ENCODE data around the gene TTLL5. TPM values are rescaled to one million over a fixed set of nuclear protein-coding genes. Genes with fewer than 3 reads are reported as not detected.

Gene TTLL5
- total and polyA plus RNA-seq, 2 of the 4 experiments (the other 2 are of a cell fraction): 11.9 to 16.7 TPM

- no peaks in the 10 kb centered on the region for H3K9me3 ChIP-seq (ENCODE audit: control insufficient read depth, insufficient read depth, low read length)
- no peak overlapping the region for H2AK5ac ChIP-seq (ENCODE audit: low read depth, low read length)
- no peak overlapping the region for H2AFZ ChIP-seq (replicated peaks; ENCODE audit: low read length, poor library complexity)
- in situ Hi-C loops (cut with MboI; ENCODE audit: low sequenced_read_pairs) (no loop called here), dilution Hi-C loops (cut with HindIII; ENCODE audit: low sequenced_read_pairs, unreplicated experiment) (no loop called here), intact Hi-C loops (cut with micrococcal nuclease) (loop anchor here (10.0 kb wide), 1 partner anchor 477 kb away; no protein-coding TSS in a partner anchor)
- H3K4ac ChIP-seq (ENCODE audit: low read depth, low read length): no peak overlapping the region
- no peak overlapping the region for H4K91ac ChIP-seq (ENCODE audit: insufficient read depth, low read depth, low read length)
- no peak overlapping the region for H3K18ac ChIP-seq (ENCODE audit: low read depth, low read length)
- no peak overlapping the region for H3K9ac ChIP-seq (ENCODE audit: low read depth, low read length)
- no peaks in the 10 kb centered on the region for H3K9me1 ChIP-seq (ENCODE audit: insufficient read depth, low read length)
- H3K27me3 ChIP-seq (ENCODE audit: control insufficient read depth, insufficient read depth, low read length): no peaks in the 10 kb centered on the region
- no peak overlapping the region for H3K4me3 ChIP-seq (ENCODE audit: insufficient read depth, low read depth, low read length)
- H3K36me3 ChIP-seq (ENCODE audit: control insufficient read depth, insufficient read depth, low read length): peaks cover 2% of the 10 kb centered on the region; the same call in 1 of the 2 replicates
- H2AK9ac ChIP-seq (replicated peaks; ENCODE audit: low read depth, low read length, poor library complexity): no peak overlapping the region
- no peak overlapping the region for H3K56ac ChIP-seq (ENCODE audit: extremely low read depth, insufficient read depth, low read length)
- H3K4me1 ChIP-seq (ENCODE audit: control insufficient read depth, insufficient read depth, low read length): peaks cover 2% of the 10 kb centered on the region; the same call in 1 of the 2 replicates
- H3K27ac ChIP-seq (ENCODE audit: insufficient read depth, low read length): no peak overlapping the region
- no peak for ATAC-seq (ENCODE audit: low read depth)
- no peak overlapping the region for H2BK20ac ChIP-seq (ENCODE audit: low read depth, low read length)
- ChIA-PET POLR2A (ENCODE audit: unreplicated experiment) (no interaction called here), CTCF (interaction anchor here (0.6 to 1.5 kb wide), 7 partner anchors 10 to 262 kb away, joined by 3 to 11 read pairs (median 3); no protein-coding TSS in a partner anchor)
- H3K14ac ChIP-seq (replicated peaks; ENCODE audit: low read depth, low read length): no peak overlapping the region
- H2BK15ac ChIP-seq (ENCODE audit: low read depth, low read length): no peak overlapping the region
- H3K23ac ChIP-seq (ENCODE audit: low read depth, low read length): no peak overlapping the region
- no TSS peak for BruUV-seq (replicated peaks)
- no CpG with 5 or more reads among the region's 4 CpGs for WGBS, 2 experiments (ENCODE audit: extremely low coverage in 2 of 2, insufficient read length in 1 of 2)
- H2BK5ac ChIP-seq (ENCODE audit: low read depth, low read length, poor library complexity, severe bottlenecking): no peak overlapping the region
- no peak overlapping the region for H2BK120ac ChIP-seq (ENCODE audit: low read depth, low read length)
- no peak for DNase-seq
- H4K20me1 ChIP-seq (ENCODE audit: insufficient read depth, low read length): no peaks in the 10 kb centered on the region
- no peak overlapping the region for H4K8ac ChIP-seq (ENCODE audit: low read depth in 2 of 2, low read length in 2 of 2)
- TF ChIP-seq MXI1 (IDR thresholded peaks at IDR 0.05; ENCODE audit: borderline replicate concordance, low read depth, low read length) (no peak), CEBPB (IDR thresholded peaks at IDR 0.05; ENCODE audit: low read depth, low read length) (no peak), SMC3 (IDR thresholded peaks at IDR 0.05; ENCODE audit: low read depth, low read length) (no peak), CHD1 (IDR thresholded peaks at IDR 0.05; ENCODE audit: low read depth, low read length) (no peak)
- H3K4me2 ChIP-seq (ENCODE audit: low read depth, low read length): no peak overlapping the region
- H3K79me1 ChIP-seq (ENCODE audit: low read depth in 1 of 2, low read length in 2 of 2): no peaks in the 10 kb centered on the region
- H4K5ac ChIP-seq (ENCODE audit: low read depth, low read length): no peak overlapping the region
These were observed 246.8 kb downstream of the TTLL5 start for GRCh38 chr14:75907756-75908359.
